B cell (primary cell): Measurements from ENCODE around the gene CHD6. TPM values are rescaled to one million over a fixed set of nuclear protein-coding genes. Genes with fewer than 3 reads are reported as not detected.
"Not testable (repeated sequence)": the region's sequence is repeated elsewhere in the genome, so short reads cannot be mapped to it uniquely, and the experiment has no call there.

Source experiments
- ATAC-seq: fragments of 200-7000 bp; cut with Tn5 transposase; one replicate; pipeline ENCODE4 v1.10.0; 2021; ENCODE audit warnings: low read depth, mild to moderate bottlenecking, moderate number of reproducible peaks, moderate library complexity
- CTCF ChIA-PET: fragments of 350-600 bp; sonication (Branson Sonifier 250); formaldehyde crosslinking; loops from one replicate; lab custom pipeline; 2021; ENCODE audit warnings: antibody characterized with exemption, inconsistent platforms; lab: Charles Lee
- POLR2A ChIA-PET: fragments of 350-600 bp; sonication (Branson Sonifier 250); formaldehyde crosslinking; loops from one replicate; lab custom pipeline; 2021; ENCODE audit warnings: antibody characterized with exemption; lab: Charles Lee
- DNase-seq: peaks from one replicate; pipeline ENCODE4 v3.0.0; 2013
- H2AFZ ChIP-seq: 2 replicates; pipeline ENCODE4 v1.6.1; 2012; ENCODE audit warnings: mild to moderate bottlenecking, low read depth, low read length; ENCODE audit not compliant: insufficient read depth, poor library complexity, severe bottlenecking
- H3K27ac ChIP-seq, 2 donors: 1 replicate in 1 of 2; 2 replicates in 1 of 2; pipeline ENCODE4 v1.5.1; 2012 to 2013; ENCODE audit warnings: low read length in 2 of 2, mild to moderate bottlenecking in 2 of 2, moderate library complexity in 1 of 2
- H3K27me3 ChIP-seq, 4 experiments: fragments of 200-600 bp in 1 of 4; sonication (generic) in 1 of 4; replicated peaks in 1 of 4; 1 replicate in 2 of 4; 2 replicates in 2 of 4; pipeline versions ENCODE4 v1.6.1 to v1.7.0; 2013 to 2016; ENCODE audit warnings: low read length in 3 of 4, mild to moderate bottlenecking in 2 of 4, mixed read lengths in 1 of 4, moderate library complexity in 1 of 4; ENCODE audit not compliant: insufficient read depth in 4 of 4, control insufficient read depth in 3 of 4; ENCODE audit errors: control extremely low read depth in 1 of 4
- H3K36me3 ChIP-seq, 2 experiments: replicated peaks in 1 of 2; 1 replicate in 1 of 2; 2 replicates in 1 of 2; pipeline versions ENCODE4 v1.6.1 to v1.7.1; 2013; ENCODE audit warnings: low read length in 1 of 2; ENCODE audit not compliant: insufficient read depth in 2 of 2, control insufficient read depth in 1 of 2; ENCODE audit errors: control extremely low read depth in 1 of 2, extremely low read depth in 1 of 2
- H3K4me1 ChIP-seq, 2 donors: fragments of 200-600 bp in 1 of 2; sonication (generic) in 1 of 2; 1 replicate in 1 of 2; 2 replicates in 1 of 2; pipeline versions ENCODE4 v1.5.1 to v1.6.1; 2013 to 2017; ENCODE audit warnings: low read length in 2 of 2; ENCODE audit not compliant: control insufficient read depth in 2 of 2, insufficient read depth in 2 of 2
- H3K4me2 ChIP-seq: replicated peaks from 2 replicates; pipeline ENCODE3; 2012; ENCODE audit warnings: mild to moderate bottlenecking, low read depth, low read length; ENCODE audit not compliant: poor library complexity, severe bottlenecking
- H3K4me3 ChIP-seq, 5 experiments: fragments of 200-600 bp in 1 of 5; sonication (generic) in 1 of 5; 1 replicate in 3 of 5; 2 replicates in 2 of 5; pipeline versions ENCODE4 v1.5.1 to v1.7.0; 2011 to 2016; ENCODE audit warnings: low read length in 4 of 5, mild to moderate bottlenecking in 4 of 5, low read depth in 2 of 5, control low read depth in 1 of 5, moderate library complexity in 1 of 5; ENCODE audit not compliant: insufficient read depth in 1 of 5; ENCODE audit errors: control extremely low read depth in 1 of 5, extremely low read depth in 1 of 5
- H3K79me2 ChIP-seq: fragments of 200-600 bp; sonication (generic); one replicate; pipeline ENCODE4 v1.6.0; 2016; ENCODE audit warnings: low read length; ENCODE audit not compliant: control insufficient read depth, insufficient read depth
- H3K9ac ChIP-seq: fragments of 200-600 bp; sonication (generic); 2 replicates; pipeline ENCODE4 v1.6.1; 2017; ENCODE audit warnings: mild to moderate bottlenecking, low read length, moderate library complexity
- H3K9me3 ChIP-seq, 3 donors: one replicate each; pipeline versions ENCODE4 v1.6.1 to v1.7.1; 2013; ENCODE audit warnings: low read length in 2 of 3; ENCODE audit not compliant: control insufficient read depth in 2 of 3, insufficient read depth in 1 of 3; ENCODE audit errors: control extremely low read depth in 1 of 3
- H4K20me1 ChIP-seq: 2 replicates; pipeline ENCODE4 v1.6.0; 2012; ENCODE audit warnings: mild to moderate bottlenecking, low read length; ENCODE audit not compliant: insufficient read depth, control insufficient read depth, poor library complexity, severe bottlenecking
- H3K27ac Mint-ChIP-seq: one replicate; pipeline ENCODE4 v1.8.0; 2021; ENCODE audit warnings: mixed read lengths
- H3K27me3 Mint-ChIP-seq: one replicate; pipeline ENCODE4 v1.8.0; 2021; ENCODE audit warnings: mixed read lengths
- H3K4me1 Mint-ChIP-seq: one replicate; pipeline ENCODE4 v1.8.0; 2021; ENCODE audit warnings: mixed read lengths
- H3K4me3 Mint-ChIP-seq: one replicate; pipeline ENCODE4 v1.8.0; 2021; ENCODE audit warnings: mixed read lengths
- H3K9me3 Mint-ChIP-seq: one replicate; pipeline ENCODE4 v1.8.0; 2022; ENCODE audit warnings: mixed read lengths; ENCODE audit not compliant: insufficient read depth
- CTCF ChIP-seq: fragments of 200-600 bp; IDR thresholded peaks from one replicate; pipeline ENCODE4 v1.8.0; 2022; ENCODE audit warnings: antibody characterized with exemption, mild to moderate bottlenecking
- EZH2 ChIP-seq: IDR thresholded peaks from 2 replicates; pipeline ENCODE4 v1.6.1; 2012; ENCODE audit warnings: borderline replicate concordance, low read depth, mild to moderate bottlenecking, moderate library complexity, low read length; ENCODE audit not compliant: insufficient read depth, poor library complexity, severe bottlenecking
- WGBS: methylation state at CpG from one replicate; pipeline ENCODE4 v1.1.5; 2013; ENCODE audit warnings: missing lambda C conversion rate; ENCODE audit not compliant: insufficient coverage; 5-methylcytosine and 5-hydroxymethylcytosine counted together
- intact Hi-C: fragments of 100-400 bp; cut with micrococcal nuclease; formaldehyde crosslinking; loops from one replicate; pipeline ENCODE4 v1.10.0; 2022
- polyA plus RNA-seq: library from polyadenylated mRNA; depleted of rRNA; stranded (reverse); fragments of >200 nt; gene quantifications from 2 replicates; pipeline ENCODE4 v1.2.3, GENCODE V29; 2012
- total RNA-seq, 2 donors: library from RNA; stranded (reverse); fragments of 120-200 nt in 1 of 2; gene quantifications; 1 replicate in 1 of 2; 2 replicates in 1 of 2; pipeline versions ENCODE4 v1.2.3 to v1.2.4, GENCODE V29; 2013 to 2022

The CHD6 gene
- total and polyA plus RNA-seq, 2 donors (not counting 1 experiment from before 2014, with no cell fraction given): 10.3 to 117 TPM

GRCh38 chr20:41537865-41538264 is 80.3 kb downstream of the CHD6 start:
- no peaks in the 10 kb centered on the region for H3K27me3 ChIP-seq
- peaks cover 38% of the 10 kb centered on the region for H3K79me2 ChIP-seq
- ChIA-PET CTCF (no interaction called here), POLR2A (no interaction called here)
- H2AFZ ChIP-seq: no peak overlapping the region
- peaks cover 4% of the 10 kb centered on the region for H4K20me1 ChIP-seq
- H3K36me3 ChIP-seq: peaks cover 0 to 8% of the 10 kb centered on the region in 2 experiments
- WGBS: 100% methylated on average over 1 of the region's 4 CpGs
- no peak overlapping the region for H3K4me3 Mint-ChIP-seq
- DNase-seq (no peak), ATAC-seq (no peak)
- H3K9ac ChIP-seq: no peak overlapping the region
- no peak for TF ChIP-seq EZH2
- TF ChIP-seq CTCF: no peak
- no peak overlapping the region for H3K27ac ChIP-seq
- peaks cover 9% of the 10 kb centered on the region for H3K4me1 Mint-ChIP-seq
- H3K4me2 ChIP-seq: no peak overlapping the region
- H3K9me3 ChIP-seq: peaks cover 0 to 9% (median 4%) of the 10 kb centered on the region in 3 donors
- no peak overlapping the region for H3K4me3 ChIP-seq
- H3K4me1 ChIP-seq: no peaks in the 10 kb centered on the region
- intact Hi-C loops: no loop called here
- H3K27me3 Mint-ChIP-seq: no peaks in the 10 kb centered on the region
- no peaks in the 10 kb centered on the region for H3K9me3 Mint-ChIP-seq
- H3K27ac Mint-ChIP-seq: no peak overlapping the region

GRCh38 chr20:41535551-41535950 is 82.6 kb downstream of the CHD6 start:
- H3K9ac ChIP-seq, H3K9me3 Mint-ChIP-seq, H3K27me3 ChIP-seq, CTCF ChIA-PET, H3K27me3 Mint-ChIP-seq, intact Hi-C loops, H3K4me2 ChIP-seq, H3K4me1 Mint-ChIP-seq, H3K27ac ChIP-seq, POLR2A ChIA-PET, H3K4me3 Mint-ChIP-seq, H3K9me3 ChIP-seq, DNase-seq, H3K27ac Mint-ChIP-seq, ATAC-seq, H3K4me1 ChIP-seq, H2AFZ ChIP-seq, H4K20me1 ChIP-seq, H3K4me3 ChIP-seq: not testable (repeated sequence)
- Histone ChIP-seq H3K79me2 (peaks cover 41% of the 10 kb centered on the region), H3K36me3 (peaks cover 0 to 25% of the 10 kb centered on the region in 2 experiments)
- whole genome bisulfite sequencing: no CpG with 5 or more reads among the region's 1 CpG
